ENCODE results near the gene RUNX1.

Gene RUNX1

DNA sequence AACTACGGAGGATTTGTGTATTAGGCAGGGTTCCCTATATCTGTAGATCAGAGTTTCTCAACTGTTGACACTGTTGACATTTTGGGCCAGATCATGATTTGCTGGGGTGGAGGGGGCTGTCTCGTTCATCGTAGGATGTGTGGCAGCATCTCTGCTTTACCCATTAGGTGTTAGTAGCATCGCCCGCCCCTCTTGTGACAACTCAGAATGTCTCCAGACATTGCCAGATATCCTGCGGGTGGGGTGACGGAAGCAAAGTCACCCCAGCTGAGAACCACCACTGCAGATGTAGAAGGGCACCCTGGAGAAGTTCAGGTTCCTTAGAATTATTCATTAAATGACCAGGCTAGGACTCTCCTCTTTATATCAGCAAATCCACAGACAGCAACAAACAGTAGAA lies 254.4 kb downstream of the RUNX1 start:
- H3K36me3 ChIP-seq (ENCODE audit: control insufficient read depth, insufficient read depth, low read length): no peaks in the 10 kb centered on the region
- no peaks in the 10 kb centered on the region for H3K27me3 ChIP-seq (replicated peaks; ENCODE audit: control insufficient read depth, insufficient read depth, low read length)
- DNase-seq (ENCODE audit: extremely low read depth, insufficient read length): no peak
- TF ChIP-seq, protein P1, sequence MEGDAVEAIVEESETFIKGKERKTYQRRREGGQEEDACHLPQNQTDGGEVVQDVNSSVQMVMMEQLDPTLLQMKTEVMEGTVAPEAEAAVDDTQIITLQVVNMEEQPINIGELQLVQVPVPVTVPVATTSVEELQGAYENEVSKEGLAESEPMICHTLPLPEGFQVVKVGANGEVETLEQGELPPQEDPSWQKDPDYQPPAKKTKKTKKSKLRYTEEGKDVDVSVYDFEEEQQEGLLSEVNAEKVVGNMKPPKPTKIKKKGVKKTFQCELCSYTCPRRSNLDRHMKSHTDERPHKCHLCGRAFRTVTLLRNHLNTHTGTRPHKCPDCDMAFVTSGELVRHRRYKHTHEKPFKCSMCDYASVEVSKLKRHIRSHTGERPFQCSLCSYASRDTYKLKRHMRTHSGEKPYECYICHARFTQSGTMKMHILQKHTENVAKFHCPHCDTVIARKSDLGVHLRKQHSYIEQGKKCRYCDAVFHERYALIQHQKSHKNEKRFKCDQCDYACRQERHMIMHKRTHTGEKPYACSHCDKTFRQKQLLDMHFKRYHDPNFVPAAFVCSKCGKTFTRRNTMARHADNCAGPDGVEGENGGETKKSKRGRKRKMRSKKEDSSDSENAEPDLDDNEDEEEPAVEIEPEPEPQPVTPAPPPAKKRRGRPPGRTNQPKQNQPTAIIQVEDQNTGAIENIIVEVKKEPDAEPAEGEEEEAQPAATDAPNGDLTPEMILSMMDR (IDR thresholded peaks at IDR 0.05; ENCODE audit: insufficient read depth, low read length, poor library complexity, severe bottlenecking): no peak
- H3K4me3 ChIP-seq (replicated peaks; ENCODE audit: low read depth, low read length): no peak overlapping the region

DNA sequence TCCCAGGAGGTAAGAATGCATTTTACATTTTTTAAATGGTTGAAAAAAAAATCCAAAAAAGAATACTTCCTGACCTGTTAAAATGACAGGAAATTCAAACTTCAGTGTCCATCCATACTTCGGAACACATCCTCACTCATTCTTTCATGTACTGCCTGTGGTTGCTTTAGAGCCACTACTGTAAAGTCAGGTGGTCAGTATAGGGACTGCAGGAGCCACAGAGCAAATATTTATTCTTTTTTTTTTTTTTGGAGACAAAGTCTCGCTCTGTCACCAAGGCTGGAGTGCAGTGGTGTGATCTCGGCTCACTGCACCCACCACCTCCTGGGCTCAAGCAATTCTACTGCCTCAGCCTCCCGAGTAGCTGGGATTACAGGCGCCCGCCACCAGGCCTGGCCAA lies 255.6 kb downstream of the RUNX1 start:
- Histone ChIP-seq H3K27me3 (replicated peaks; ENCODE audit: control insufficient read depth, insufficient read depth, low read length) (no peaks in the 10 kb centered on the region), H3K36me3 (ENCODE audit: control insufficient read depth, insufficient read depth, low read length) (no peaks in the 10 kb centered on the region), H3K4me3 (replicated peaks; ENCODE audit: low read depth, low read length) (no peak overlapping the region)
- DNase-seq (ENCODE audit: extremely low read depth, insufficient read length): no peak
- TF ChIP-seq, protein P1 (IDR thresholded peaks at IDR 0.05; ENCODE audit: insufficient read depth, low read length, poor library complexity, severe bottlenecking): no peak

DNA sequence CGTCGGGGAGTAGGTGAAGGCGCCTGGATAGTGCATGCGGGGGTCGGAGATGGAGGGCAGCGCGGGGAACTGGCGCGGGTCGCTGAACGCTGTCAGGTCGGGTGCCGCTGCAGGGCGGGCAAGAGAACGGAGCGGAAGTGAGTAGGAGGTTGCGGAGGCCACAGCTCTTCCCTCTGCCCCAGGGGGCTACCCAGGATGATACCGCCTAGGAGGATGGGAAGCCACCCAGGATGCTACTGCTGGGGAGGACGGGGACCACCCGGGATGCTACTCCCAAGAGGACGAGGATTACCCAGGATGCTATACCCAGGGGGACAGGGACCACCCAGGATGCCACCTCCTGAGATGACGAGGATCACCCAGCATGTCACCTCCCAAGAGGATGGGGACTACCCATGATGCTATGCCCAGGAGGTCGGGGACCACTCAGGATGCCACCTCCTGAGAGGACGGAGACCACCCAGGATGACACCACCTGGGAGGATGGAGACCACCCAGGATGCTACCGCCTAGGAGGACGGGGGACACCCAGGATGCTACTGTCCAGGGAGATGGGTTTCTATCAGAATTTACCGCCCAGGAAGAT lies 256.5 kb downstream of the RUNX1 start:
- Histone ChIP-seq H3K27me3 (replicated peaks; ENCODE audit: control insufficient read depth, insufficient read depth, low read length) (no peaks in the 10 kb centered on the region), H3K4me3 (replicated peaks; ENCODE audit: low read depth, low read length) (no peak overlapping the region), H3K36me3 (ENCODE audit: control insufficient read depth, insufficient read depth, low read length) (no peaks in the 10 kb centered on the region)
- TF ChIP-seq, protein P1 (IDR thresholded peaks at IDR 0.05; ENCODE audit: insufficient read depth, low read length, poor library complexity, severe bottlenecking): no peak
- DNase-seq (ENCODE audit: extremely low read depth, insufficient read length): no peak

DNA sequence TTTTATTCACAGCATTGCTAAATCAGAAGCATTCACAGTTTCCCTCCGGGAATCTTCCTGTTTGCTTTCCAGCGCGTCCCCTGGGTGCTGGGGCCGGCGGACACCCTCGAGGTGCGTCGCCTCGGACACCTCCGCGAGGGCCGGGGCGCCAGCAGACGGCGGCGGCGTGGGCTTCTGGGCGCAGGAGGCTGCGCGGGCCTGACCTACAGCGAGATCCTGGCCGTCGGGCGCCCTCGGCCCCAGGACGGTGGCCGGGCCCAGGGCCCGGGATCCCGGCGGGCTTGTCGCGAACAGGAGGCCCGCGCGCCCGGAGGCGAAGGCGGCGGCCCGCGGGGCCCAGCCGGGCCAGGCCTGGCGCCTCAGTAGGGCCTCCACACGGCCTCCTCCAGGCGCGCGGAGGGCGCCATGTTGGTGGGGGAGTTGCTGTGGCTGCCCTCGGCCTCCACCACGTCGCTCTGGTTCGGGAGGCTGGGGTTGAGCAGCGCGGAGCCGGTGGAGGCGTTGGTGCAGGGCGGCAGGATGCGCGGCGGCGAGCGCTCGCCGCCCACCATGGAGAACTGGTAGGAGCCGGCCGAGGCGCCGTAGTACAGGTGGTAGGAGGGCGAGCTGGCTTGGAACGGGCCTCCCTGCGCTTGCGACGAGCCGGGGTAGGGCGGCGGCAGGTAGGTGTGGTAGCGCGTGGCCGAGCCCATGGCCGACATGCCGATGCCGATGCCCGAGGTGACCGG lies 257.2 kb downstream of the RUNX1 start:
- H3K27me3 ChIP-seq (replicated peaks; ENCODE audit: control insufficient read depth, insufficient read depth, low read length): no peaks in the 10 kb centered on the region
- H3K4me3 ChIP-seq (replicated peaks; ENCODE audit: low read depth, low read length): no peak overlapping the region
- TF ChIP-seq, protein P1 (IDR thresholded peaks at IDR 0.05; ENCODE audit: insufficient read depth, low read length, poor library complexity, severe bottlenecking): no peak
- H3K36me3 ChIP-seq (ENCODE audit: control insufficient read depth, insufficient read depth, low read length): no peaks in the 10 kb centered on the region
- DNase-seq (ENCODE audit: extremely low read depth, insufficient read length): no peak

DNA sequence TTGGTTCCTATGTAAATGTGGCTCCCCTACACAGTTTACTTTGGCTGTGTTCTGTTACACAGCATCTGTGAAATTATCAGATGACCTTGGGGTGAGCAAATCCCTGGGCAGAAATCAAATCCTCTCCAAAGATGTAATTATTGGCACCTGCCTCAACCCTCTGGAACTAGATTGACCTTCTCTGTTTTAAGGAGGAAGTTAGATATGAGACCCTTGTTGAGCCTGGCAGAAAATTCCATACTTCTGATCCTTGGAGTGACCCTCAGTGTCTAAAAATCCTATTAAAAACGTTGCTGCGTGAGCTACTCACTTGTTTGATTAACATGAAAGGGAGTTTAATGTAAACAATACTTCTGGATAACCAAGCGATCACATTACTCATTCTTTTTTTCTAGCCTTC lies 258.3 kb downstream of the RUNX1 start:
- TF ChIP-seq, protein P1 (IDR thresholded peaks at IDR 0.05; ENCODE audit: insufficient read depth, low read length, poor library complexity, severe bottlenecking): no peak
- Histone ChIP-seq H3K27me3 (replicated peaks; ENCODE audit: control insufficient read depth, insufficient read depth, low read length) (no peaks in the 10 kb centered on the region), H3K4me3 (replicated peaks; ENCODE audit: low read depth, low read length) (no peak overlapping the region), H3K36me3 (ENCODE audit: control insufficient read depth, insufficient read depth, low read length) (no peaks in the 10 kb centered on the region)
- DNase-seq (ENCODE audit: extremely low read depth, insufficient read length): no peak
